ENCODE data around the gene BCAS3. TPM values are rescaled to one million over a fixed set of nuclear protein-coding genes. Genes with fewer than 3 reads are reported as not detected.

BCAS3 gene
- total and polyA plus RNA-seq, 4 donors: 5.8 to 24.6 (median 10.1) TPM

DNA sequence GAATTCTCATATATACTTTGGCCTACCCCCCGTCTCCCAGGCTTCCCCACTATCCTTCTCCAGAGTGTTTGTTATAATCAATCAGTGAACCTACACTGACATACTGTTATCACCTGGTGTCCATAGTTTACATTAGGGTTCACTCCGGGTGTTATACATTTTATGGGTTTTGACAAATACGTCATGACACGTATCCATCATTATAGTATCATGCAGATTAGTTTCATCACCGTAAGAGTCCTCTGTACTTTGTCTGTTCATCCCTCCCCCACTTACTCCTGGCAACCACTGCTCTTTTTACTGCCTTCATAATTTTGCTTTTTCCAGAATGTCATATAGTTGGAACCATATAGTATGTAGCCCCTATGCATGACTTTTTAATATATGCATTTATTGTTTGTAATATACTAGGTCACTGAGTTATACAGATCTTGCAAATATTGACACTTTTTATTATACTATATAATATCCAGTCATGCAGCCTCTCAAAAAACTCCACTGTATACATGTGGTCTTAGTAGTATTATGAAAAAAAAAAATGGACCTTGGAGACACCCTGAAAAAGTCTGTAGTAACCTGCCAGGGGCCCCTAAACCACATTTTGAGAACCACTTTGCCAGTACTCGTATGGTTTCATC, 49.3 kb upstream of the BCAS3 start:
- WGBS: 92% methylated on average over 6 of the region's 6 CpGs
- DNase-seq (ENCODE audit: low spot score): no peak
- H3K4me3 ChIP-seq (ENCODE audit: low read depth in 1 of 3, low read length in 3 of 3): no peak overlapping the region
- H3K27me3 ChIP-seq (ENCODE audit: control insufficient read depth in 4 of 4, insufficient read depth in 4 of 4, low read length in 3 of 4): no peaks in the 10 kb centered on the region
- TF ChIP-seq GABPA (IDR thresholded peaks at IDR 0.05 in 1 of 2, conservative IDR thresholded peaks at IDR 0.05 in 1 of 2) (no peak), FOXA1 (IDR thresholded peaks at IDR 0.05) (no peak), FOXA2 (IDR thresholded peaks at IDR 0.05) (no peak)
- TF ChIP-seq, protein P1, sequence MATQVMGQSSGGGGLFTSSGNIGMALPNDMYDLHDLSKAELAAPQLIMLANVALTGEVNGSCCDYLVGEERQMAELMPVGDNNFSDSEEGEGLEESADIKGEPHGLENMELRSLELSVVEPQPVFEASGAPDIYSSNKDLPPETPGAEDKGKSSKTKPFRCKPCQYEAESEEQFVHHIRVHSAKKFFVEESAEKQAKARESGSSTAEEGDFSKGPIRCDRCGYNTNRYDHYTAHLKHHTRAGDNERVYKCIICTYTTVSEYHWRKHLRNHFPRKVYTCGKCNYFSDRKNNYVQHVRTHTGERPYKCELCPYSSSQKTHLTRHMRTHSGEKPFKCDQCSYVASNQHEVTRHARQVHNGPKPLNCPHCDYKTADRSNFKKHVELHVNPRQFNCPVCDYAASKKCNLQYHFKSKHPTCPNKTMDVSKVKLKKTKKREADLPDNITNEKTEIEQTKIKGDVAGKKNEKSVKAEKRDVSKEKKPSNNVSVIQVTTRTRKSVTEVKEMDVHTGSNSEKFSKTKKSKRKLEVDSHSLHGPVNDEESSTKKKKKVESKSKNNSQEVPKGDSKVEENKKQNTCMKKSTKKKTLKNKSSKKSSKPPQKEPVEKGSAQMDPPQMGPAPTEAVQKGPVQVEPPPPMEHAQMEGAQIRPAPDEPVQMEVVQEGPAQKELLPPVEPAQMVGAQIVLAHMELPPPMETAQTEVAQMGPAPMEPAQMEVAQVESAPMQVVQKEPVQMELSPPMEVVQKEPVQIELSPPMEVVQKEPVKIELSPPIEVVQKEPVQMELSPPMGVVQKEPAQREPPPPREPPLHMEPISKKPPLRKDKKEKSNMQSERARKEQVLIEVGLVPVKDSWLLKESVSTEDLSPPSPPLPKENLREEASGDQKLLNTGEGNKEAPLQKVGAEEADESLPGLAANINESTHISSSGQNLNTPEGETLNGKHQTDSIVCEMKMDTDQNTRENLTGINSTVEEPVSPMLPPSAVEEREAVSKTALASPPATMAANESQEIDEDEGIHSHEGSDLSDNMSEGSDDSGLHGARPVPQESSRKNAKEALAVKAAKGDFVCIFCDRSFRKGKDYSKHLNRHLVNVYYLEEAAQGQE (IDR thresholded peaks at IDR 0.05): no peak
- TF ChIP-seq, protein P2, sequence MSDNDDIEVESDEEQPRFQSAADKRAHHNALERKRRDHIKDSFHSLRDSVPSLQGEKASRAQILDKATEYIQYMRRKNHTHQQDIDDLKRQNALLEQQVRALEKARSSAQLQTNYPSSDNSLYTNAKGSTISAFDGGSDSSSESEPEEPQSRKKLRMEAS (IDR thresholded peaks at IDR 0.05): no peak
- H3K9ac ChIP-seq (ENCODE audit: low read depth in 1 of 2, low read length in 2 of 2): no peak overlapping the region
- no peaks in the 10 kb centered on the region for H3K4me1 ChIP-seq (ENCODE audit: control insufficient read depth in 4 of 4, insufficient read depth in 4 of 4, low read length in 3 of 4)
- H3K27ac ChIP-seq (ENCODE audit: low read depth in 1 of 2, low read length in 2 of 2): no peak overlapping the region
- peaks cover 0 to 3% (median 0%) of the 10 kb centered on the region in 4 donors for H3K36me3 ChIP-seq (ENCODE audit: control insufficient read depth in 4 of 4, insufficient read depth in 3 of 4, low read depth in 1 of 4, low read length in 3 of 4)
- H3K9me3 ChIP-seq (ENCODE audit: control insufficient read depth in 4 of 4, low read length in 3 of 4): no peaks in the 10 kb centered on the region

DNA sequence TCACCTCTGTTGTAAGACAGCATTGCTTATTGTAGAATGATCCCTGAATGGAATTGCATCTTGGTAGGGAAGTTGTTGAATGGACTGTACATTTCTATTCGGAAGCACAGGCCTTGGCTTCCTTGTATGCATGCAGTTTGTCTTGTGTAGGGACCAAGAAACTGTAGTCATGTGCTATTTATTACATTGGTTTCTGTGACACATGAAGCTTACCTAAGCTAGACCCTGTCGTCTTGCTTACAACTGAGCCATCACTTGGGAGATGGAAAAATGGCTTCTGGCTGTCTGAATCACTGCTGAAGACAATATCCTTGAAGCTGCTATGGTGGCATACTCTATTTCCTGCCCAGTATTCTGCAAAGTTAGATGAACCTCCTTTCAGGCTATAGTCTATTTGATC, 48.5 kb upstream of the BCAS3 start:
- H3K4me3 ChIP-seq (ENCODE audit: low read depth in 1 of 3, low read length in 3 of 3): no peak overlapping the region
- no peak for DNase-seq (ENCODE audit: low spot score)
- H3K4me1 ChIP-seq (ENCODE audit: control insufficient read depth in 4 of 4, insufficient read depth in 4 of 4, low read length in 3 of 4): no peaks in the 10 kb centered on the region
- H3K9ac ChIP-seq (ENCODE audit: low read depth in 1 of 2, low read length in 2 of 2): no peak overlapping the region
- 72% methylated on average over 2 of the region's 2 CpGs for WGBS
- no peaks in the 10 kb centered on the region for H3K9me3 ChIP-seq (ENCODE audit: control insufficient read depth in 4 of 4, low read length in 3 of 4)
- TF ChIP-seq SP1 (IDR thresholded peaks at IDR 0.05) (no peak), RXRA (IDR thresholded peaks at IDR 0.05) (no peak), FOXA2 (IDR thresholded peaks at IDR 0.05) (no peak), HNF4G (IDR thresholded peaks at IDR 0.05) (no peak), EGR1 (IDR thresholded peaks at IDR 0.05; ENCODE audit: low read depth in 2 of 2) (no peak), FOXA1 (IDR thresholded peaks at IDR 0.05) (no peak), RAD21 (IDR thresholded peaks at IDR 0.05) (no peak)
- TF ChIP-seq, protein P3, sequence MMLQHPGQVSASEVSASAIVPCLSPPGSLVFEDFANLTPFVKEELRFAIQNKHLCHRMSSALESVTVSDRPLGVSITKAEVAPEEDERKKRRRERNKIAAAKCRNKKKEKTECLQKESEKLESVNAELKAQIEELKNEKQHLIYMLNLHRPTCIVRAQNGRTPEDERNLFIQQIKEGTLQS (IDR thresholded peaks at IDR 0.05): no peak
- TF ChIP-seq, protein P4, sequence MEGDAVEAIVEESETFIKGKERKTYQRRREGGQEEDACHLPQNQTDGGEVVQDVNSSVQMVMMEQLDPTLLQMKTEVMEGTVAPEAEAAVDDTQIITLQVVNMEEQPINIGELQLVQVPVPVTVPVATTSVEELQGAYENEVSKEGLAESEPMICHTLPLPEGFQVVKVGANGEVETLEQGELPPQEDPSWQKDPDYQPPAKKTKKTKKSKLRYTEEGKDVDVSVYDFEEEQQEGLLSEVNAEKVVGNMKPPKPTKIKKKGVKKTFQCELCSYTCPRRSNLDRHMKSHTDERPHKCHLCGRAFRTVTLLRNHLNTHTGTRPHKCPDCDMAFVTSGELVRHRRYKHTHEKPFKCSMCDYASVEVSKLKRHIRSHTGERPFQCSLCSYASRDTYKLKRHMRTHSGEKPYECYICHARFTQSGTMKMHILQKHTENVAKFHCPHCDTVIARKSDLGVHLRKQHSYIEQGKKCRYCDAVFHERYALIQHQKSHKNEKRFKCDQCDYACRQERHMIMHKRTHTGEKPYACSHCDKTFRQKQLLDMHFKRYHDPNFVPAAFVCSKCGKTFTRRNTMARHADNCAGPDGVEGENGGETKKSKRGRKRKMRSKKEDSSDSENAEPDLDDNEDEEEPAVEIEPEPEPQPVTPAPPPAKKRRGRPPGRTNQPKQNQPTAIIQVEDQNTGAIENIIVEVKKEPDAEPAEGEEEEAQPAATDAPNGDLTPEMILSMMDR (IDR thresholded peaks at IDR 0.05; ENCODE audit: low read depth, low read length, missing input control): no peak
- TF ChIP-seq, protein P5, sequence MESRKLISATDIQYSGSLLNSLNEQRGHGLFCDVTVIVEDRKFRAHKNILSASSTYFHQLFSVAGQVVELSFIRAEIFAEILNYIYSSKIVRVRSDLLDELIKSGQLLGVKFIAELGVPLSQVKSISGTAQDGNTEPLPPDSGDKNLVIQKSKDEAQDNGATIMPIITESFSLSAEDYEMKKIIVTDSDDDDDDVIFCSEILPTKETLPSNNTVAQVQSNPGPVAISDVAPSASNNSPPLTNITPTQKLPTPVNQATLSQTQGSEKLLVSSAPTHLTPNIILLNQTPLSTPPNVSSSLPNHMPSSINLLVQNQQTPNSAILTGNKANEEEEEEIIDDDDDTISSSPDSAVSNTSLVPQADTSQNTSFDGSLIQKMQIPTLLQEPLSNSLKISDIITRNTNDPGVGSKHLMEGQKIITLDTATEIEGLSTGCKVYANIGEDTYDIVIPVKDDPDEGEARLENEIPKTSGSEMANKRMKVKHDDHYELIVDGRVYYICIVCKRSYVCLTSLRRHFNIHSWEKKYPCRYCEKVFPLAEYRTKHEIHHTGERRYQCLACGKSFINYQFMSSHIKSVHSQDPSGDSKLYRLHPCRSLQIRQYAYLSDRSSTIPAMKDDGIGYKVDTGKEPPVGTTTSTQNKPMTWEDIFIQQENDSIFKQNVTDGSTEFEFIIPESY (IDR thresholded peaks at IDR 0.05): no peak
- H3K36me3 ChIP-seq (ENCODE audit: control insufficient read depth in 4 of 4, insufficient read depth in 3 of 4, low read depth in 1 of 4, low read length in 3 of 4): peaks cover 0 to 6% (median under 1%) of the 10 kb centered on the region in 4 donors
- no peaks in the 10 kb centered on the region for H3K27me3 ChIP-seq (ENCODE audit: control insufficient read depth in 4 of 4, insufficient read depth in 4 of 4, low read length in 3 of 4)
- no peak overlapping the region for H3K27ac ChIP-seq (ENCODE audit: low read depth in 1 of 2, low read length in 2 of 2)
